Progenitor cell of endocrine pancreas (in vitro differentiated cells): ENCODE results near the gene GOLM1. TPM values are rescaled to one million over a fixed set of nuclear protein-coding genes. Genes with fewer than 3 reads are reported as not detected.
A peak's percentile ranks its signal among the peaks of the same experiment; 100 is the strongest.

Experiments
- DNase-seq: peaks from one replicate; pipeline ENCODE4 v3.0.0; 2021; ENCODE audit warnings: low spot score; ENCODE audit not compliant: unreplicated experiment
- H3K27ac Mint-ChIP-seq: 2 replicates; pipeline ENCODE4 v1.8.0; 2021; ENCODE audit warnings: mild to moderate bottlenecking, moderate library complexity, mixed read lengths
- H3K27me3 Mint-ChIP-seq: 2 replicates; pipeline ENCODE4 v1.8.0; 2021; ENCODE audit warnings: mixed read lengths
- H3K36me3 Mint-ChIP-seq: 2 replicates; pipeline ENCODE4 v1.8.0; 2022; ENCODE audit warnings: mixed read lengths; ENCODE audit not compliant: insufficient read depth
- H3K4me1 Mint-ChIP-seq: 2 replicates; pipeline ENCODE4 v1.8.0; 2021; ENCODE audit warnings: low read depth, mixed read lengths
- H3K4me3 Mint-ChIP-seq: 2 replicates; pipeline ENCODE4 v1.8.0; 2021; ENCODE audit warnings: low read depth, mild to moderate bottlenecking, moderate library complexity, mixed read lengths
- H3K9me3 Mint-ChIP-seq: 2 replicates; pipeline ENCODE4 v1.8.0; 2021; ENCODE audit warnings: low read depth, mixed read lengths
- total RNA-seq: library from RNA; stranded (reverse); gene quantifications from 2 replicates; pipeline ENCODE4 v1.2.1, GENCODE V29; 2021
- TF ChIP-seq, protein P1 (sequence below): fragments of 200-600 bp; sonication (generic); IDR thresholded peaks from one replicate; pipeline ENCODE4 v1.5.0; 2021; ENCODE audit warnings: antibody characterized with exemption, mild to moderate bottlenecking; ENCODE audit not compliant: unreplicated experiment

Gene GOLM1
- total RNA-seq, 1 donor from 2014 or later, result 104 TPM

DNA sequence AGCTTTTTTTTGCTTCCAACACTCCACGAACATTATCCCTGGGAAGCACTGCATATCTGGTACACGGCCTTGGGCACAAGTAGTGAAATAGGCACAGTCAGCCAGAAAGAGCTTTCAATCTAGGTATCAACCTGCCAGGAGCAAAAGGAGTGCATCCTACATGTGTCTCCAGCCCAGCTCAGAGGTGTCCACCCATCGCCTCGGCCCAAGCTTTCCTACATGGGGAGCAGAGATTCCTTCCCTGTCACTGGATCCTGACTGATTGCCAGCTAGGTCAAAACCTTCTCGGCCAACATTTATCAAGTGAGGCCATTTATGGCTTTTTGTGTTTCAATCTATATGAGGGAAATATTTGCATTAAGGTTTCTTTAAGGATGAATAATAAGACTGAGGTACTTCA is 55.8 kb downstream of the GOLM1 start:
- Mint-ChIP-seq H3K27me3 (no peaks in the 10 kb centered on the region), H3K36me3 (peaks cover 21% of the 10 kb centered on the region), H3K9me3 (peaks cover 2% of the 10 kb centered on the region), H3K4me1 (no peaks in the 10 kb centered on the region), H3K27ac (no peak overlapping the region), H3K4me3 (no peak overlapping the region)
- no peak for DNase-seq
- TF ChIP-seq, protein P1, sequence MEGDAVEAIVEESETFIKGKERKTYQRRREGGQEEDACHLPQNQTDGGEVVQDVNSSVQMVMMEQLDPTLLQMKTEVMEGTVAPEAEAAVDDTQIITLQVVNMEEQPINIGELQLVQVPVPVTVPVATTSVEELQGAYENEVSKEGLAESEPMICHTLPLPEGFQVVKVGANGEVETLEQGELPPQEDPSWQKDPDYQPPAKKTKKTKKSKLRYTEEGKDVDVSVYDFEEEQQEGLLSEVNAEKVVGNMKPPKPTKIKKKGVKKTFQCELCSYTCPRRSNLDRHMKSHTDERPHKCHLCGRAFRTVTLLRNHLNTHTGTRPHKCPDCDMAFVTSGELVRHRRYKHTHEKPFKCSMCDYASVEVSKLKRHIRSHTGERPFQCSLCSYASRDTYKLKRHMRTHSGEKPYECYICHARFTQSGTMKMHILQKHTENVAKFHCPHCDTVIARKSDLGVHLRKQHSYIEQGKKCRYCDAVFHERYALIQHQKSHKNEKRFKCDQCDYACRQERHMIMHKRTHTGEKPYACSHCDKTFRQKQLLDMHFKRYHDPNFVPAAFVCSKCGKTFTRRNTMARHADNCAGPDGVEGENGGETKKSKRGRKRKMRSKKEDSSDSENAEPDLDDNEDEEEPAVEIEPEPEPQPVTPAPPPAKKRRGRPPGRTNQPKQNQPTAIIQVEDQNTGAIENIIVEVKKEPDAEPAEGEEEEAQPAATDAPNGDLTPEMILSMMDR, result no peak

DNA sequence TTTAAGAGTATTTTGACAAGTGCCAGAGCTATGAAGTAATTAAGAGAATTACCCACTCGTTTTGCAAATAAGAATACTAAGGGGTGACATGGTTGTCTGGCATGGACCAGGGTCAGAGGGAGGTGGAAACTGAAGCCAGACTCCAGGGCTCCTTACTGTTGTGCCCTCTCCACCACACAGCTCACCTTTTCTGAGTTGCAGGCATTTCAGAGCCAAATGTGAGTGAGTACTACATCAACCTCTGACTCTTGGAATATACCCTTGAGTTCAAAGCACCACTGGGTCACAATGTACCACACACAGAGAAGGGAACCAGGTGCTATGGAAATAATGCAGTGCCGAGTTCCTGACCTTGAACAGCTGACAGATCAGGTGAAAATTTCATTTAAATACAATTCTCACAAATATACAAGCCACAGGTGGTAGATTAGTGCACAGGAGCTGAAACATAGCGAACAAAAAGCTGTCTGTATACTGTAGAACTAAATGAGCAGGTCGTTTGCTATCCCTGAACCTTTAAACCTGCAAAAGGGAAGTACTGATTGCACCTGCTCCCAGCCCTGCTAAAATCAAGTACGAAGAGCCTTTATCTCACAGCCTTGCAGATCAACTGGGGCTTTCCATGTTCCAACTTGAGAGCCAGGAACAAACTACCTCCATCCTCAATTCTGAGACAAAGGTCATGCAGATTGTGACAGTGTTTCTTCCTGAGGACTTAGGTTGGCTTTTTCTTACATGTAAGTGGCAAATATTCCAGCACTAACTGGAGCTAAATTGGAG is 57.0 kb downstream of the GOLM1 start:
- H3K9me3 Mint-ChIP-seq, result peaks cover 3% of the 10 kb centered on the region
- DNase-seq, result no peak

DNA sequence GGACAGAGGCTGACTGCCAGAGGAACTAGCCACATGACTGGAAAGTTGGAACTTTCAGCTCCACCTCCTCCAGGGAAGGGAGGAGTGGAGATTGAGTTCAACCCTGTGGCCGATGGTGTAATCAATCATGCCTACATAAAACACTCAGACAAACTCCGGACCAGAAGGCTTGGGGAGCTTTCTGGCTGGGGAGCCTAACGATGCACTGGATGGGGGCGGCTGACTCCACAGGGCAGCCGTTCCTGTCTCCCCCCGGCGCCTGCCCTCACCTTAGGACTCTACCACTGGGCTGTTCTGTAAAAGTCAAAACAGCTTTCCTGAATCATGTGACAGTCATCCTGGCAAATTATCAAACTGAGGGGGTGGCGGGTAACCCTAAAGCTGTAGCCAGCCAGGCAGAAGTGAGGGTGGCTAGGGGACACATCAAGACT is 58.0 kb downstream of the GOLM1 start:
- Mint-ChIP-seq H3K27me3 (no peaks in the 10 kb centered on the region), H3K9me3 (peaks cover 3% of the 10 kb centered on the region), H3K4me1 (peaks cover 3% of the 10 kb centered on the region), H3K27ac (no peak overlapping the region), H3K4me3 (no peak overlapping the region), H3K36me3 (peaks cover 28% of the 10 kb centered on the region)
- no peak for DNase-seq
- TF ChIP-seq, protein P1, result no peak

More for the DNA sequence above, 57.0 kb downstream of the GOLM1 start:
- Mint-ChIP-seq H3K27me3 (no peaks in the 10 kb centered on the region), H3K4me3 (no peak overlapping the region), H3K36me3 (peaks cover 24% of the 10 kb centered on the region), H3K4me1 (no peaks in the 10 kb centered on the region), H3K27ac (no peak overlapping the region)
- TF ChIP-seq, protein P1, result no peak

DNA sequence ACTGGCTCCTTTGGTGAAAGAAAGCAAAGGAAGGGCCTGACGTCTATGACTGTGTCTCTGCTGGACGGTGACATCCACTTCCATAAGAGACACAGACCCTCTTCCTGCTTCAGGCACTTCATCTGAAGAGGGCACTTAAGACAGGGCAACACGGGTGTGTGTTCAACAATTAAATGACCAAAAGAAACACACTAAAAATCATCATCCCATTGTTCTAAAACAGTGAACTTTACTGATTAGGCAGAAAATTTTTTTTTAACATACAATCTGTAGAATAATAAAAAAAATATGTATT is 58.5 kb downstream of the GOLM1 start:
- no peak overlapping the region for H3K4me3 Mint-ChIP-seq

DNA sequence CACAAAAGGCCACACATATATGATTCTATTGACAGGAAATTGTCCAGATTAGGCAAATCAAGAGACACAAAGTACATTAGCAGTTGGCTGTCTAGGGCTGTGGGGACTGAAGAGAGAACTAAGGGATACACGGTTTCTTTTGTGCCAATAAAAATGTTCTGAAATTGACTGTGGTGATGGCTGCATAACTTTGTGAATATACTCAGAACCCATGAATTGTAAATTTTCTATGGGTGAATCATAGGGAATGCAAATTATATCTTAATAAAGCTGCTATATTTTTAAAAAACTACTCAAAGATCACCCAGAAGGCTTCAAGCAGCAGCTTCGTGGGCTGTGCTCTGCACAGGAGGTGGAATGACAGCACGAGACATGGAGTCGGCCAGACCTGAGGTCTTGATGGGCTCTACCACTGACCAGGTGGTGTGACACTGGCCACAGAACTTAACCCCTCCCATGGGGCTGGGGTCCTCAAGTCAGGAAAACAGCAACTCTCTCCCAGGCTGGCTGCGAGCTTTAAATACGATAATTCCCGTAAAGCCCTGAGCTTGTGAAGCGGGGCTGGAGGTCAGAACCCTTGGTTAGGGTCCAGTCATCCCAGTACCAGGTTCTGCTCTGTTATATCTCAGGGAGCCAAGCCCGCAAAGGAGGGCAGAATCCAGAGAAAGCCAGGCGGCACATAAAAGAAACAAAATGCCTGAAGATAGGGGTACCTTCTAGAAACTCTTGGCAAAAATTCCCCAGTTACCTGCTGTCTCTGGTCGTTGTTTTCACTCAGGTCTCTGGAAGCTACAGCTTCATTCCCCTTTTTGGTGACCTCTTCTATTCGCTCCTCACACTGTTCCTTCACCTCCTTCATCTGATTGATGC is 59.1 kb downstream of the GOLM1 start:
- H3K36me3 Mint-ChIP-seq, result peaks cover 30% of the 10 kb centered on the region
- H3K27ac Mint-ChIP-seq, result peak overlapping the region; percentile 83
- H3K9me3 Mint-ChIP-seq, result peaks cover 3% of the 10 kb centered on the region
- DNase-seq, result no peak
- no peak overlapping the region for H3K4me3 Mint-ChIP-seq
- peaks cover 6% of the 10 kb centered on the region for H3K4me1 Mint-ChIP-seq
- TF ChIP-seq, protein P1, result no peak
- H3K27me3 Mint-ChIP-seq, result no peaks in the 10 kb centered on the region

More for the DNA sequence above, 58.5 kb downstream of the GOLM1 start:
- H3K27ac Mint-ChIP-seq, result peak overlapping the region; percentile 83
- no peak for DNase-seq
- no peaks in the 10 kb centered on the region for H3K27me3 Mint-ChIP-seq
- TF ChIP-seq, protein P1, result no peak
- H3K4me1 Mint-ChIP-seq, result peaks cover 5% of the 10 kb centered on the region
- H3K36me3 Mint-ChIP-seq, result peaks cover 28% of the 10 kb centered on the region
- H3K9me3 Mint-ChIP-seq, result peaks cover 3% of the 10 kb centered on the region
